Ovary (tissue), 3 donors: ENCODE data around the gene CDKAL1.

Experiments used
- EP300 ChIP-seq: sonication (generic); formaldehyde crosslinking; IDR thresholded peaks from one replicate; pipeline ENCODE4 v1.6.1; 2017; ENCODE audit warnings: antibody characterized with exemption
- POLR2A ChIP-seq: fragments of 450-650 bp; IDR thresholded peaks from one replicate; pipeline ENCODE4 v1.6.1; 2017; ENCODE audit warnings: antibody characterized with exemption, mild to moderate bottlenecking, moderate library complexity
- TF ChIP-seq, protein P1 (sequence below), 3 donors: fragments of 450-650 bp in 2 of 3; fragments of 200-600 bp in 1 of 3; IDR thresholded peaks; one replicate each; pipeline versions ENCODE4 v1.5.1 to v1.8.0; 2016 to 2022; ENCODE audit warnings: antibody characterized with exemption in 3 of 3, mild to moderate bottlenecking in 1 of 3
- donor health status: DM: no; HTN: no; CAD: no.

DNA sequence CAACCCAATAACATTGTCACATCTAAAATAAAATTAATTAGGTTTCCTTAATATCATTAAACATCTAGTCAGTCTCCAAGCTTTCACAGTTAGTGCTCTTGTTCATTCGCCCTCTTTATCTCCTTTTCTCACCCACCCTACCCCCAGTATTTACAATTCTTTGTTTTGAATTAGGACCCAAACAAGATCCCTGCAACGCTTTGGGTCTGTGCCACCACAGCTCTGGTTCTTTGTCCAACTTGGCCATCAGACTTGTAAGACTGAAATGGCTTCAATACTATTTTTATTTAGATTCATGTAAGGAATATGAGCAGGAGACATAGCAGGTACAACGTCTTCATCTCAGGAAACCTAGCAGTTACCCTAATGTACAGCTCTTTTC lies 276.5 kb downstream of the CDKAL1 start:
- TF ChIP-seq, protein P1, sequence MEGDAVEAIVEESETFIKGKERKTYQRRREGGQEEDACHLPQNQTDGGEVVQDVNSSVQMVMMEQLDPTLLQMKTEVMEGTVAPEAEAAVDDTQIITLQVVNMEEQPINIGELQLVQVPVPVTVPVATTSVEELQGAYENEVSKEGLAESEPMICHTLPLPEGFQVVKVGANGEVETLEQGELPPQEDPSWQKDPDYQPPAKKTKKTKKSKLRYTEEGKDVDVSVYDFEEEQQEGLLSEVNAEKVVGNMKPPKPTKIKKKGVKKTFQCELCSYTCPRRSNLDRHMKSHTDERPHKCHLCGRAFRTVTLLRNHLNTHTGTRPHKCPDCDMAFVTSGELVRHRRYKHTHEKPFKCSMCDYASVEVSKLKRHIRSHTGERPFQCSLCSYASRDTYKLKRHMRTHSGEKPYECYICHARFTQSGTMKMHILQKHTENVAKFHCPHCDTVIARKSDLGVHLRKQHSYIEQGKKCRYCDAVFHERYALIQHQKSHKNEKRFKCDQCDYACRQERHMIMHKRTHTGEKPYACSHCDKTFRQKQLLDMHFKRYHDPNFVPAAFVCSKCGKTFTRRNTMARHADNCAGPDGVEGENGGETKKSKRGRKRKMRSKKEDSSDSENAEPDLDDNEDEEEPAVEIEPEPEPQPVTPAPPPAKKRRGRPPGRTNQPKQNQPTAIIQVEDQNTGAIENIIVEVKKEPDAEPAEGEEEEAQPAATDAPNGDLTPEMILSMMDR (IDR thresholded peaks at IDR 0.05), result no peak
- TF ChIP-seq POLR2A, result no peak
- TF ChIP-seq EP300, result no peak
